ENCODE data around the gene CXCR6.

DNA sequence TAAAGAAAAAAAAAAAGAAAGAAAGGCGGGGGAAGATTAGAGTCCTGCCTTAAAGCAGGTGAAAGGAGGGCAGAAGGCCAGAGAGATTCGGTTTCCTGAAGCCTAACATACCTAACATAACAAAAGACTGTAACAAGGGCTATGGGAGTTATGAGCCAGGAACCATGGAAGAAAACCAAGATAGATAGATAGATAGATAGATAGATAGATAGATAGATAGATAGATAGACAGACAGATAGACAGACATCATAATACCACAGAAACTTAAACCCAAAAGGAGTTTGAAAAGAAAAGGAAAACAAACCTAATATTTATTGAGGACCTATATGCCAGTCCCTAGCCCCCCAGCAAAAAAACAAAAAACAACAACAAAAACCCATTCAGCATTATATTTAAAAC is 54.7 kb downstream of the CXCR6 start:
- no peak for TF ChIP-seq ELF4 (IDR thresholded peaks at IDR 0.05)
- TF ChIP-seq SUZ12 (IDR thresholded peaks at IDR 0.05): no peak
- TF ChIP-seq FOXK2 (IDR thresholded peaks at IDR 0.05): no peak
- TF ChIP-seq TARDBP (IDR thresholded peaks at IDR 0.05): no peak
- TF ChIP-seq NFRKB (IDR thresholded peaks at IDR 0.05): no peak
- TF ChIP-seq FOXM1 (IDR thresholded peaks at IDR 0.05; ENCODE audit: borderline replicate concordance): no peak
- no peak for TF ChIP-seq ARNT (IDR thresholded peaks at IDR 0.05)
- no peak for TF ChIP-seq BHLHE40 (IDR thresholded peaks at IDR 0.05; ENCODE audit: borderline replicate concordance)
- TF ChIP-seq SP1 (IDR thresholded peaks at IDR 0.05): no peak
- no peak for TF ChIP-seq FOXA1 (IDR thresholded peaks at IDR 0.05)
- no peak for TF ChIP-seq CTBP1 (IDR thresholded peaks at IDR 0.05; ENCODE audit: borderline replicate concordance)
- no peak for TF ChIP-seq HDGF (IDR thresholded peaks at IDR 0.05; ENCODE audit: borderline replicate concordance)
- TF ChIP-seq L3MBTL2 (conservative IDR thresholded peaks at IDR 0.05): no peak

All from HEK293T (cell line).